DND-41 (cell line): ENCODE measurements around the gene NPHP4.

ENCODE experiments used
- ATAC-seq: fragments of 200-7000 bp; cut with Tn5 transposase; 3 replicates; pipeline ENCODE4 v1.9.1; 2021; ENCODE audit warnings: low read depth; ENCODE audit not compliant: insufficient read depth
- DNase-seq: peaks from one replicate; pipeline ENCODE4 v3.0.0-alpha.2; 2020
- H2AFZ ChIP-seq: 2 replicates; pipeline ENCODE4 v1.6.0; 2012; ENCODE audit warnings: low read depth, low read length
- H3K27ac ChIP-seq: 2 replicates; pipeline ENCODE4 v1.5.1; 2012; ENCODE audit warnings: low read length, inconsistent platforms
- H3K27me3 ChIP-seq: fragments of 200-600 bp; sonication (generic); 2 replicates; pipeline ENCODE4 v1.6.0; 2012; ENCODE audit warnings: low read length, mild to moderate bottlenecking, inconsistent platforms; ENCODE audit not compliant: insufficient read depth, poor library complexity
- H3K36me3 ChIP-seq: 2 replicates; pipeline ENCODE4 v1.5.1; 2012; ENCODE audit warnings: low read length, inconsistent platforms; ENCODE audit not compliant: insufficient read depth
- H3K4me1 ChIP-seq: 2 replicates; pipeline ENCODE4 v1.5.1; 2012; ENCODE audit warnings: mild to moderate bottlenecking, low read length; ENCODE audit not compliant: insufficient read depth
- H3K4me2 ChIP-seq: 2 replicates; pipeline ENCODE4 v1.6.0; 2012; ENCODE audit warnings: mild to moderate bottlenecking, moderate library complexity, low read length, inconsistent platforms; ENCODE audit not compliant: insufficient read depth
- H3K4me3 ChIP-seq, 2 experiments: fragments of 200-600 bp in 1 of 2; shearing (Covaris generic) in 1 of 2; 2 replicates each; pipeline ENCODE4 v1.5.1; 2012 to 2016; ENCODE audit warnings: inconsistent platforms in 2 of 2, low read length in 2 of 2, mild to moderate bottlenecking in 2 of 2, low read depth in 1 of 2, moderate library complexity in 1 of 2
- H3K79me2 ChIP-seq: 2 replicates; pipeline ENCODE4 v1.6.0; 2012; ENCODE audit warnings: low read length, inconsistent platforms; ENCODE audit not compliant: insufficient read depth
- H3K9ac ChIP-seq: 2 replicates; pipeline ENCODE4 v1.6.0; 2012; ENCODE audit warnings: low read depth, mild to moderate bottlenecking, inconsistent platforms, low read length, moderate library complexity
- H3K9me3 ChIP-seq: 2 replicates; pipeline ENCODE4 v1.5.1; 2012; ENCODE audit warnings: low read length, moderate library complexity, mild to moderate bottlenecking, inconsistent platforms; ENCODE audit not compliant: insufficient read depth, severe bottlenecking
- H4K20me1 ChIP-seq: 2 replicates; pipeline ENCODE4 v1.6.0; 2012; ENCODE audit warnings: low read length; ENCODE audit not compliant: insufficient read depth
- EZH2 ChIP-seq: IDR thresholded peaks from 3 replicates; pipeline ENCODE4 v1.6.1; 2012; ENCODE audit warnings: borderline replicate concordance, low read depth, mild to moderate bottlenecking, moderate library complexity, low read length, inconsistent platforms; ENCODE audit not compliant: severe bottlenecking
- TF ChIP-seq, protein P1 (sequence below): IDR thresholded peaks from 2 replicates; pipeline ENCODE4 v1.5.1; 2012; ENCODE audit warnings: borderline replicate concordance, low read length, moderate library complexity, mild to moderate bottlenecking; ENCODE audit not compliant: poor library complexity, severe bottlenecking; ENCODE audit errors: extremely low read depth

The NPHP4 gene

DNA sequence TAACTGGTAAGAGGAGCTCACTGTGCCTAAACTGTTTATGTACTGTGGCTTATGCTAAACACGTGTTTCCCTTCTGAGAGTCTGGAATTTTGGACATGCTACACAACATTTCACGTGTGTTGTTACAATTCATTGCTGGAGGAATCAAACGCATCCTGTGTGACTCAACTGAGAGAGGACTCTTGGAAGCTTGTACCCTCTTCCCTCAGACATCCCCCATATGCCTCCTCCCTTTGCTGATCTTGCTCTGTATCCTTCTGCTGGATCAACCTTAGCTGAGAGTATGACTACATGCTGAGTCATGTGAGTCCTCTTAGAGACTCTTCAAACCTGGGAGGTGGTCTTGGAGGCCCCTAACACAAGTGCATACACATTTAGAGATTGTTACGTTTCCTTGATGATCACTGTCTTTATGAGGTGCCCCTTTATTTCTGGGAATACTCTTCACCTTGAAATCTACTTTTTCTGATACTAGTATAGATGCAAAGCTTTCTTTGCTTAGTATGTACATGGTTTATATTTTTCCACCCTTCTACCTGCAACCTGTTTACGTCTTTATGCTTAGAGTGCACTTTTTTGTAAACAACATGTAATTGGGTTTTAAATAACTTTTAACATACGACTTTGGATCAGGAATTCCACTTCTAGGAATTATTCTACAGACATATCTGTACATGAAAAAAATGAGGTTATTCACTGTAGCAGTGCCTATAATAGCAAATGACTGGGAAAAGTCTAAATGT lies 8.7 kb downstream of the NPHP4 start:
- no peaks in the 10 kb centered on the region for H3K9me3 ChIP-seq
- no peak overlapping the region for H3K4me3 ChIP-seq
- no peak for ATAC-seq
- H3K27me3 ChIP-seq = no peaks in the 10 kb centered on the region
- no peak overlapping the region for H3K4me2 ChIP-seq
- H3K79me2 ChIP-seq = peaks cover 12% of the 10 kb centered on the region
- TF ChIP-seq EZH2 = no peak
- TF ChIP-seq, protein P1, sequence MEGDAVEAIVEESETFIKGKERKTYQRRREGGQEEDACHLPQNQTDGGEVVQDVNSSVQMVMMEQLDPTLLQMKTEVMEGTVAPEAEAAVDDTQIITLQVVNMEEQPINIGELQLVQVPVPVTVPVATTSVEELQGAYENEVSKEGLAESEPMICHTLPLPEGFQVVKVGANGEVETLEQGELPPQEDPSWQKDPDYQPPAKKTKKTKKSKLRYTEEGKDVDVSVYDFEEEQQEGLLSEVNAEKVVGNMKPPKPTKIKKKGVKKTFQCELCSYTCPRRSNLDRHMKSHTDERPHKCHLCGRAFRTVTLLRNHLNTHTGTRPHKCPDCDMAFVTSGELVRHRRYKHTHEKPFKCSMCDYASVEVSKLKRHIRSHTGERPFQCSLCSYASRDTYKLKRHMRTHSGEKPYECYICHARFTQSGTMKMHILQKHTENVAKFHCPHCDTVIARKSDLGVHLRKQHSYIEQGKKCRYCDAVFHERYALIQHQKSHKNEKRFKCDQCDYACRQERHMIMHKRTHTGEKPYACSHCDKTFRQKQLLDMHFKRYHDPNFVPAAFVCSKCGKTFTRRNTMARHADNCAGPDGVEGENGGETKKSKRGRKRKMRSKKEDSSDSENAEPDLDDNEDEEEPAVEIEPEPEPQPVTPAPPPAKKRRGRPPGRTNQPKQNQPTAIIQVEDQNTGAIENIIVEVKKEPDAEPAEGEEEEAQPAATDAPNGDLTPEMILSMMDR = no peak
- no peaks in the 10 kb centered on the region for H3K4me1 ChIP-seq
- DNase-seq = no peak
- peaks cover 14% of the 10 kb centered on the region for H4K20me1 ChIP-seq
- H3K27ac ChIP-seq = no peak overlapping the region
- H3K36me3 ChIP-seq = peaks cover 36% of the 10 kb centered on the region
- no peak overlapping the region for H2AFZ ChIP-seq
- H3K9ac ChIP-seq = no peak overlapping the region

DNA sequence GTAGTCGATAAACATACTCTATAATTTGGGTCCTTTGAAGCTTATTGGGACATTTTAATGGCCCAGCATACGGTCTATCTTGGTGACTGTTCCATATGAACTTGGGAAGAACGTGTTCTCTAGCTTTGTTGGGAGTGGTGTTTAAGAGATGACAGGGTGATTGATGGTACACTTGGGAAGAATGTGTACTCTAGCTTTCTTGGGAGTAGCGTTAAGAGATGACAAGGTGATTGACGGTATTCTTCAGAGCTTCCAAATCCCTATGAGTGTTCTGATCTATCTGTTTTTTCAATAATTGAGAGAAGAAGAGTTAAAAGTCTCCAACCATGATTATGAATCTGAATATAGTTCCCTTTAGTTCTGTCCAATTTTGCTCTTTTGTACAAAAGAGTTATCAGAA lies 9.4 kb downstream of the NPHP4 start:
- Histone ChIP-seq H3K36me3 (peaks cover 40% of the 10 kb centered on the region), H3K4me3 (no peak overlapping the region), H3K27me3 (no peaks in the 10 kb centered on the region), H4K20me1 (peaks cover 10% of the 10 kb centered on the region), H3K4me2 (no peak overlapping the region), H3K79me2 (peaks cover 8% of the 10 kb centered on the region), H3K4me1 (no peaks in the 10 kb centered on the region), H3K9me3 (no peaks in the 10 kb centered on the region), H2AFZ (no peak overlapping the region), H3K27ac (no peak overlapping the region), H3K9ac (no peak overlapping the region)
- ATAC-seq (no peak), DNase-seq (no peak)
- no peak for TF ChIP-seq EZH2
- TF ChIP-seq, protein P1 = no peak

DNA sequence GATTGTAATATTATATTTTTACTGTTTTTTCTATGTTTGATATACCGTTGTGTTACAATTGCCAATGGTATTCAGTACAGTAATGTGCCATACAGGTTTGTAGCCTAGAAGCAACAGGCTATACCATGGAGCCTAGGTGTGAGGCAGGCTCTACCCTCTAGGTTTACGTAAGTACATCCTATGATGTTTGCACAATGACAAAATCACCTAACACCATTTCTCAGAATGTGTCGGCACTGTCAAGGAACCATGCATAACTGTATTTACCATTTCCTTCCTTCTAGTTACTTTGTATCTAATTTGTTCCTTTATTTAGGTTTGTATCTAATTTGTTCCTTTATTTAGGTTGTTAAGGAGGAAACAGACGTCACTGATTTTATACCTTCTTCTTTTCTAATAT lies 9.9 kb downstream of the NPHP4 start:
- no peak for DNase-seq
- H2AFZ ChIP-seq = no peak overlapping the region
- H3K9me3 ChIP-seq = no peaks in the 10 kb centered on the region
- no peak overlapping the region for H3K27ac ChIP-seq
- peaks cover 44% of the 10 kb centered on the region for H3K36me3 ChIP-seq
- peaks cover 2% of the 10 kb centered on the region for H3K4me1 ChIP-seq
- ATAC-seq = no peak
- no peak overlapping the region for H3K4me3 ChIP-seq
- TF ChIP-seq, protein P1 = no peak
- TF ChIP-seq EZH2 = no peak
- H3K9ac ChIP-seq = no peak overlapping the region
- H3K79me2 ChIP-seq = peaks cover 5% of the 10 kb centered on the region; the same call in 1 of the 2 replicates
- H3K4me2 ChIP-seq = no peak overlapping the region
- no peaks in the 10 kb centered on the region for H3K27me3 ChIP-seq
- H4K20me1 ChIP-seq = peaks cover 10% of the 10 kb centered on the region
